Lower leg skin (tissue), 4 donors: Measurements from ENCODE around the gene SLC6A4. TPM values are rescaled to one million over a fixed set of nuclear protein-coding genes. Genes with fewer than 3 reads are reported as not detected.

Source experiments
- DNase-seq, 2 donors: peaks; one replicate each; pipeline ENCODE4 v3.0.0-alpha.2; 2019; ENCODE audit warnings: low spot score in 2 of 2
- H3K4me3 ChIP-seq: fragments of 200-600 bp; sonication (generic); 2 replicates; pipeline ENCODE4 v1.5.1; 2017; ENCODE audit warnings: mild to moderate bottlenecking, low read depth; ENCODE audit not compliant: poor library complexity, severe bottlenecking
- CTCF ChIP-seq, 3 donors: fragments of 450-650 bp; IDR thresholded peaks; one replicate each; pipeline ENCODE4 v1.5.1; 2016; ENCODE audit warnings: antibody characterized with exemption in 3 of 3, mild to moderate bottlenecking in 3 of 3, moderate library complexity in 2 of 3
- POLR2A ChIP-seq, 2 donors: fragments of 450-650 bp; IDR thresholded peaks; one replicate each; pipeline ENCODE4 v1.6.1; 2016 to 2017; ENCODE audit warnings: antibody characterized with exemption in 2 of 2, mild to moderate bottlenecking in 1 of 2, moderate library complexity in 1 of 2
- WGBS, 2 donors: methylation state at CpG; one replicate each; pipeline ENCODE4 v1.1.5; 2018; 5-methylcytosine and 5-hydroxymethylcytosine counted together
- intact Hi-C: fragments of 100-400 bp; cut with DNase I; formaldehyde crosslinking; loops from one replicate; pipeline ENCODE4 v1.15.0; 2023; ENCODE audit warnings: low total_unique reads
- total RNA-seq, 4 donors: library from RNA; depleted of rRNA; stranded (reverse); fragments of >200 nt; gene quantifications; one replicate each; pipeline ENCODE4 v1.1.0, GENCODE V29; 2016

The SLC6A4 gene
- total RNA-seq, 4 donors from 2014 or later: 0.25 to 1.7 (median 0.91) TPM

- TF ChIP-seq CTCF (IDR thresholded peaks at IDR 0.05) (no peak), POLR2A (IDR thresholded peaks at IDR 0.05) (no peak)
- no peak overlapping the region for H3K4me3 ChIP-seq
- WGBS, 2 donors: 81 to 83% methylated on average over 1 of the region's 1 CpG
- DNase-seq: no peak
- intact Hi-C loops: no loop called here
Measured at GRCh38 chr17:30254150-30254549, 18.7 kb upstream of the SLC6A4 start.

- 74 to 77% methylated on average over 7 of the region's 7 CpGs for WGBS, 2 donors
- TF ChIP-seq CTCF (IDR thresholded peaks at IDR 0.05): no peak
- no peak overlapping the region for H3K4me3 ChIP-seq
- no peak for DNase-seq
- intact Hi-C loops: no loop called here
Measured at GRCh38 chr17:30253312-30253711, 17.8 kb upstream of the SLC6A4 start.

GRCh38 chr17:30251931-30252330, 16.4 kb upstream of the SLC6A4 start:
- DNase-seq: no peak
- TF ChIP-seq CTCF (IDR thresholded peaks at IDR 0.05) (no peak), POLR2A (IDR thresholded peaks at IDR 0.05) (no peak)
- intact Hi-C loops: no loop called here

GRCh38 chr17:30249460-30249859, 14.0 kb upstream of the SLC6A4 start:
- 96 to 98% methylated on average over 5 of the region's 5 CpGs for WGBS, 2 donors

More at GRCh38 chr17:30251931-30252330, 16.4 kb upstream of the SLC6A4 start:
- H3K4me3 ChIP-seq: no peak overlapping the region

GRCh38 chr17:30248786-30249185, 13.3 kb upstream of the SLC6A4 start:
- intact Hi-C loops: no loop called here
- WGBS, 2 donors: 79 to 86% methylated on average over 2 of the region's 2 CpGs
- no peak for TF ChIP-seq CTCF (IDR thresholded peaks at IDR 0.05)
- TF ChIP-seq POLR2A (IDR thresholded peaks at IDR 0.05): no peak
- no peak overlapping the region for H3K4me3 ChIP-seq
- DNase-seq: no peak

More at GRCh38 chr17:30249460-30249859, 14.0 kb upstream of the SLC6A4 start:
- no peak for DNase-seq
- intact Hi-C loops: no loop called here
- TF ChIP-seq CTCF (IDR thresholded peaks at IDR 0.05) (no peak), POLR2A (IDR thresholded peaks at IDR 0.05) (no peak)
- H3K4me3 ChIP-seq: no peak overlapping the region

GRCh38 chr17:30246460-30246859, 11.0 kb upstream of the SLC6A4 start:
- TF ChIP-seq POLR2A (IDR thresholded peaks at IDR 0.05) (no peak), CTCF (IDR thresholded peaks at IDR 0.05) (no peak)
- no peak overlapping the region for H3K4me3 ChIP-seq
- no peak for DNase-seq
- WGBS, 2 donors: 91 to 93% methylated on average over 7 of the region's 7 CpGs
- intact Hi-C loops: no loop called here
